H9 (cell line): Measurements from ENCODE around the gene TET3. TPM values are rescaled to one million over a fixed set of nuclear protein-coding genes. Genes with fewer than 3 reads are reported as not detected.

Experiments used
- DNase-seq: peaks from one replicate; pipeline ENCODE4 v3.0.0-alpha.2; 2017
- H2AFZ ChIP-seq: one replicate; pipeline ENCODE4 v1.6.1; 2013; ENCODE audit warnings: mild to moderate bottlenecking, low read length, control low read depth, moderate library complexity
- H2AK5ac ChIP-seq: 2 replicates; pipeline ENCODE4 v1.6.1; 2013; ENCODE audit warnings: low read length, control low read depth, mixed read lengths; ENCODE audit not compliant: insufficient read length
- H2BK120ac ChIP-seq: one replicate; pipeline ENCODE4 v1.6.1; 2013; ENCODE audit warnings: low read depth, mild to moderate bottlenecking, low read length, control low read depth, inconsistent platforms; ENCODE audit not compliant: poor library complexity, severe bottlenecking
- H2BK12ac ChIP-seq: 2 replicates; pipeline ENCODE4 v1.6.1; 2013; ENCODE audit warnings: low read length, control low read depth, mixed read lengths, low read depth; ENCODE audit not compliant: insufficient read length
- H2BK15ac ChIP-seq: 2 replicates; pipeline ENCODE4 v1.6.1; 2013; ENCODE audit warnings: low read depth, low read length, control low read depth
- H2BK20ac ChIP-seq: one replicate; pipeline ENCODE4 v1.6.1; 2013; ENCODE audit warnings: low read depth, mild to moderate bottlenecking, low read length, control low read depth, inconsistent platforms; ENCODE audit not compliant: poor library complexity, severe bottlenecking
- H2BK5ac ChIP-seq: 2 replicates; pipeline ENCODE4 v1.6.1; 2013; ENCODE audit warnings: low read length, control low read depth, mixed read lengths; ENCODE audit not compliant: insufficient read length
- H3K14ac ChIP-seq: 2 replicates; pipeline ENCODE4 v1.6.1; 2013; ENCODE audit warnings: low read length, control low read depth; ENCODE audit not compliant: insufficient read depth
- H3K18ac ChIP-seq: 2 replicates; pipeline ENCODE4 v1.6.1; 2013; ENCODE audit warnings: low read depth, mild to moderate bottlenecking, mixed read lengths, low read length, control low read depth; ENCODE audit not compliant: insufficient read length
- H3K23ac ChIP-seq: 2 replicates; pipeline ENCODE4 v1.6.1; 2013; ENCODE audit warnings: low read length, control low read depth, mixed read lengths, low read depth; ENCODE audit not compliant: insufficient read length
- H3K23me2 ChIP-seq: 2 replicates; pipeline ENCODE4 v1.6.1; 2013; ENCODE audit warnings: low read depth, mild to moderate bottlenecking, mixed read lengths, low read length, control low read depth; ENCODE audit not compliant: insufficient read length, poor library complexity, severe bottlenecking
- H3K27ac ChIP-seq: 2 replicates; pipeline ENCODE4 v1.5.1; 2013; ENCODE audit warnings: low read length, control low read depth, mixed read lengths, low read depth; ENCODE audit not compliant: insufficient read length
- H3K27me3 ChIP-seq: 2 replicates; pipeline ENCODE4 v1.6.1; 2013; ENCODE audit warnings: low read length, control low read depth, inconsistent platforms; ENCODE audit not compliant: insufficient read depth
- H3K4ac ChIP-seq: 2 replicates; pipeline ENCODE4 v1.6.1; 2013; ENCODE audit warnings: low read depth, mild to moderate bottlenecking, control low read depth, inconsistent platforms, low read length, moderate library complexity
- H3K4me1 ChIP-seq: 2 replicates; pipeline ENCODE4 v1.6.1; 2013; ENCODE audit warnings: low read length, control low read depth, inconsistent platforms; ENCODE audit not compliant: insufficient read depth
- H3K4me2 ChIP-seq: 2 replicates; pipeline ENCODE4 v1.6.1; 2013; ENCODE audit warnings: low read length, control low read depth, mixed read lengths; ENCODE audit not compliant: insufficient read length, insufficient read depth
- H3K56ac ChIP-seq: 2 replicates; pipeline ENCODE4 v1.6.1; 2013; ENCODE audit warnings: low read depth, mild to moderate bottlenecking, mixed read lengths, low read length, control low read depth; ENCODE audit not compliant: insufficient read length
- H3K79me1 ChIP-seq: 2 replicates; pipeline ENCODE4 v1.6.1; 2013; ENCODE audit warnings: low read depth, mild to moderate bottlenecking, moderate library complexity, low read length, control low read depth, inconsistent platforms; ENCODE audit not compliant: insufficient read depth, poor library complexity, severe bottlenecking
- H3K79me2 ChIP-seq: 2 replicates; pipeline ENCODE4 v1.6.1; 2013; ENCODE audit warnings: low read length, control low read depth, inconsistent platforms; ENCODE audit not compliant: insufficient read depth
- H3K9ac ChIP-seq: 2 replicates; pipeline ENCODE4 v1.6.1; 2013; ENCODE audit warnings: low read length, control low read depth, mixed read lengths; ENCODE audit not compliant: insufficient read length; ENCODE audit errors: extremely low read depth
- H3K9me3 ChIP-seq: one replicate; pipeline ENCODE4 v1.6.1; 2013; ENCODE audit warnings: low read depth, low read length, inconsistent platforms; ENCODE audit not compliant: control insufficient read depth
- H3T11ph ChIP-seq: one replicate; pipeline ENCODE4 v1.6.1; 2013; ENCODE audit warnings: mild to moderate bottlenecking, low read length, control low read depth, inconsistent platforms
- H4K20me1 ChIP-seq: one replicate; pipeline ENCODE4 v1.6.1; 2013; ENCODE audit not compliant: control insufficient read depth, insufficient read length, insufficient read depth
- H4K5ac ChIP-seq: 2 replicates; pipeline ENCODE4 v1.6.1; 2013; ENCODE audit warnings: low read depth, mild to moderate bottlenecking, mixed read lengths, low read length, control low read depth; ENCODE audit not compliant: insufficient read length
- H4K8ac ChIP-seq: replicated peaks from 2 replicates; pipeline ENCODE4 v1.6.1; 2013; ENCODE audit warnings: low read length, control low read depth, mixed read lengths, low read depth; ENCODE audit not compliant: insufficient read length
- H4K91ac ChIP-seq: 2 replicates; pipeline ENCODE4 v1.6.1; 2013; ENCODE audit warnings: low read depth, mild to moderate bottlenecking, moderate library complexity, mixed read lengths, low read length, control low read depth; ENCODE audit not compliant: insufficient read length
- H3K27ac Mint-ChIP-seq, 3 experiments: 2 replicates in 2 of 3; 3 replicates in 1 of 3; pipeline ENCODE4 v1.8.0; 2020 to 2021; ENCODE audit warnings: mixed read lengths in 3 of 3, mild to moderate bottlenecking in 1 of 3, moderate library complexity in 1 of 3
- H3K27me3 Mint-ChIP-seq: 2 replicates; pipeline ENCODE4 v1.8.0; 2021; ENCODE audit warnings: low read depth, mild to moderate bottlenecking, moderate library complexity, mixed read lengths
- H3K36me3 Mint-ChIP-seq, 3 experiments: 2 replicates in 2 of 3; 3 replicates in 1 of 3; pipeline ENCODE4 v1.8.0; 2020 to 2021; ENCODE audit warnings: low read depth in 3 of 3, mixed read lengths in 3 of 3; ENCODE audit not compliant: insufficient read depth in 1 of 3
- H3K4me1 Mint-ChIP-seq, 2 experiments: 2 replicates each; pipeline ENCODE4 v1.8.0; 2020; ENCODE audit warnings: mixed read lengths in 2 of 2
- H3K4me3 Mint-ChIP-seq, 2 experiments: 2 replicates in 1 of 2; 3 replicates in 1 of 2; pipeline ENCODE4 v1.8.0; 2020 to 2021; ENCODE audit warnings: mild to moderate bottlenecking in 2 of 2, mixed read lengths in 2 of 2, moderate library complexity in 1 of 2
- H3K9me3 Mint-ChIP-seq, 2 experiments: 2 replicates in 1 of 2; 3 replicates in 1 of 2; pipeline ENCODE4 v1.8.0; 2020; ENCODE audit warnings: mild to moderate bottlenecking in 2 of 2, mixed read lengths in 2 of 2, moderate library complexity in 1 of 2
- CTCF ChIP-seq: fragments of 200-600 bp; sonication (generic); conservative IDR thresholded peaks from 3 replicates; pipeline ENCODE4 v1.8.0; 2021; ENCODE audit warnings: antibody characterized with exemption, mild to moderate bottlenecking
- WGBS: extraction: QIAGEN DNeasy Blood & Tissue Kit; methylation state at CpG from one replicate; pipeline ENCODE4 v1.1.7; 2013; ENCODE audit warnings: missing lambda C conversion rate, low lambda C conversion rate, mixed read lengths; ENCODE audit not compliant: insufficient read length; ENCODE audit errors: extremely low coverage; 5-methylcytosine and 5-hydroxymethylcytosine counted together
- total RNA-seq: library from RNA; stranded (reverse); gene quantifications from 2 replicates; pipeline ENCODE4 v1.2.1, GENCODE V29; 2021

Gene TET3
- total RNA-seq, 1 experiment from 2014 or later = 24.7 TPM

- H3K36me3 Mint-ChIP-seq = no peaks in the 10 kb centered on the region
- no peak overlapping the region for H2BK12ac ChIP-seq
- H3K18ac ChIP-seq = no peak overlapping the region
- no peak overlapping the region for H2BK20ac ChIP-seq
- H3K4me1 Mint-ChIP-seq = peaks cover 26 to 32% of the 10 kb centered on the region in 2 experiments
- H3K9me3 Mint-ChIP-seq = no peaks in the 10 kb centered on the region
- peaks cover 12% of the 10 kb centered on the region; the same call in 1 of the 2 replicates for H3K27me3 ChIP-seq
- no CpG with 5 or more reads among the region's 2 CpGs for WGBS
- H2BK15ac ChIP-seq = no peak overlapping the region
- H3T11ph ChIP-seq = no peak overlapping the region
- TF ChIP-seq CTCF = no peak
- no peak overlapping the region for H4K91ac ChIP-seq
- H4K8ac ChIP-seq = no peak overlapping the region
- H3K4ac ChIP-seq = no peak overlapping the region
- H3K14ac ChIP-seq = no peak overlapping the region; the same call in 1 of the 2 replicates
- H3K27ac ChIP-seq = no peak overlapping the region
- no peak overlapping the region for H4K5ac ChIP-seq
- 0 out of 2 replicates have a peak, but pooled peaks cover 3% of the 10 kb centered on the region for H3K4me1 ChIP-seq
- no peak for DNase-seq
- no peak overlapping the region for H3K4me2 ChIP-seq
- no peak overlapping the region for H2BK120ac ChIP-seq
- H3K9ac ChIP-seq = no peak overlapping the region
- H3K79me1 ChIP-seq = no peaks in the 10 kb centered on the region
- no peaks in the 10 kb centered on the region for H3K79me2 ChIP-seq
- H3K27ac Mint-ChIP-seq = no peak overlapping the region
- H2BK5ac ChIP-seq = no peak overlapping the region
- peaks cover 62% of the 10 kb centered on the region for H3K27me3 Mint-ChIP-seq
- peaks cover 8% of the 10 kb centered on the region for H3K23me2 ChIP-seq
- no peak overlapping the region for H2AFZ ChIP-seq
- H3K23ac ChIP-seq = no peak overlapping the region
- no peak overlapping the region for H2AK5ac ChIP-seq
- H4K20me1 ChIP-seq = no peaks in the 10 kb centered on the region
- H3K56ac ChIP-seq = no peak overlapping the region
- no peaks in the 10 kb centered on the region for H3K9me3 ChIP-seq
- no peak overlapping the region; a peak in 1 of 5 replicates for H3K4me3 Mint-ChIP-seq
These were observed 7.2 kb upstream of the TET3 start for GRCh38 chr2:73977466-73977865.
